GM23338 (cell line): ENCODE results near the gene SLC15A4. TPM values are rescaled to one million over a fixed set of nuclear protein-coding genes. Genes with fewer than 3 reads are reported as not detected.

ENCODE experiments used
- ATAC-seq: fragments of 200-7000 bp; cut with Tn5 transposase; 3 replicates; pipeline ENCODE4 v1.9.1; 2020
- DNase-seq: peaks from one replicate; pipeline ENCODE4 v3.0.0-alpha.2; 2015; ENCODE audit warnings: low spot score
- H2AFZ ChIP-seq: fragments of 200-600 bp; sonication (generic); 2 replicates; pipeline ENCODE4 v1.8.0; 2016; ENCODE audit warnings: antibody characterized with exemption, mild to moderate bottlenecking, moderate library complexity
- H3F3A ChIP-seq: fragments of 200-600 bp; sonication (generic); replicated peaks from 2 replicates; pipeline ENCODE4 v1.8.0; 2017; ENCODE audit warnings: antibody characterized with exemption, mixed run types, low read depth
- H3K27ac ChIP-seq: fragments of 200-600 bp; sonication (generic); 2 replicates; pipeline ENCODE4 v1.6.1; 2016; ENCODE audit warnings: low read depth
- H3K27me3 ChIP-seq: fragments of 200-600 bp; sonication (generic); 2 replicates; pipeline ENCODE4 v1.8.0; 2016; ENCODE audit warnings: mild to moderate bottlenecking, mixed run types, moderate library complexity; ENCODE audit not compliant: insufficient read depth
- H3K36me3 ChIP-seq: fragments of 200-600 bp; sonication (generic); 2 replicates; pipeline ENCODE4 v1.8.0; 2016; ENCODE audit warnings: mild to moderate bottlenecking; ENCODE audit not compliant: insufficient read depth
- H3K4me1 ChIP-seq: fragments of 200-600 bp; sonication (generic); 2 replicates; pipeline ENCODE4 v1.8.0; 2016; ENCODE audit warnings: mild to moderate bottlenecking, moderate library complexity; ENCODE audit not compliant: insufficient read depth
- H3K4me2 ChIP-seq: fragments of 200-600 bp; sonication (generic); 2 replicates; pipeline ENCODE4 v1.7.1; 2017; ENCODE audit warnings: mixed run types
- H3K4me3 ChIP-seq: fragments of 200-600 bp; sonication (generic); 2 replicates; pipeline ENCODE4 v1.6.1; 2016; ENCODE audit warnings: mixed run types
- H3K79me2 ChIP-seq: fragments of 200-600 bp; sonication (generic); replicated peaks from 2 replicates; pipeline ENCODE4 v1.8.0; 2017; ENCODE audit warnings: mild to moderate bottlenecking; ENCODE audit not compliant: insufficient read depth
- H3K9me2 ChIP-seq: fragments of 200-600 bp; sonication (generic); 2 replicates; pipeline ENCODE4 v1.8.0; 2017; ENCODE audit not compliant: insufficient read depth
- H4K20me1 ChIP-seq: fragments of 200-600 bp; sonication (generic); replicated peaks from 2 replicates; pipeline ENCODE4 v1.8.0; 2017; ENCODE audit warnings: mild to moderate bottlenecking; ENCODE audit not compliant: insufficient read depth
- H3K27ac Mint-ChIP-seq: 2 replicates; pipeline ENCODE4 v1.8.0; 2020; ENCODE audit warnings: inconsistent platforms, mild to moderate bottlenecking, moderate library complexity, mixed read lengths
- H3K27me3 Mint-ChIP-seq: 3 replicates; pipeline ENCODE4 v1.8.0; 2022; ENCODE audit warnings: low read depth, mild to moderate bottlenecking, moderate library complexity, mixed read lengths, inconsistent platforms; ENCODE audit not compliant: insufficient read depth, poor library complexity
- H3K36me3 Mint-ChIP-seq: 3 replicates; pipeline ENCODE4 v1.8.0; 2021; ENCODE audit warnings: low read depth, mild to moderate bottlenecking, inconsistent platforms, moderate library complexity, mixed read lengths
- H3K4me1 Mint-ChIP-seq: 3 replicates; pipeline ENCODE4 v1.8.0; 2020; ENCODE audit warnings: mild to moderate bottlenecking, inconsistent platforms, mixed read lengths
- H3K4me3 Mint-ChIP-seq: 3 replicates; pipeline ENCODE4 v1.8.0; 2021; ENCODE audit warnings: moderate library complexity, mild to moderate bottlenecking, inconsistent platforms, mixed read lengths
- H3K9me3 Mint-ChIP-seq: 3 replicates; pipeline ENCODE4 v1.8.0; 2020; ENCODE audit warnings: moderate library complexity, mild to moderate bottlenecking, inconsistent platforms, mixed read lengths
- CREB1 ChIP-seq: fragments of 250-450 bp; sonication (Bioruptor Pico); IDR thresholded peaks from 2 replicates; pipeline ENCODE4 v1.5.0; 2020; ENCODE audit warnings: low read depth, mild to moderate bottlenecking, moderate library complexity
- CTCF ChIP-seq, 2 experiments: fragments of 200-600 bp in 1 of 2; sonication (generic) in 1 of 2; conservative IDR thresholded peaks; 2 replicates each; pipeline versions ENCODE4 v1.5.1 to v1.6.1; 2016 to 2017; ENCODE audit warnings: antibody characterized with exemption in 2 of 2, low read depth in 2 of 2, mild to moderate bottlenecking in 2 of 2, moderate library complexity in 1 of 2
- ETS1 ChIP-seq: IDR thresholded peaks from 2 replicates; pipeline ENCODE4 v1.6.1; 2016; ENCODE audit warnings: antibody characterized with exemption
- EZH2 ChIP-seq: fragments of 200-600 bp; sonication (generic); IDR thresholded peaks from one replicate; pipeline ENCODE4 v1.8.0; 2017; ENCODE audit warnings: antibody characterized with exemption, mild to moderate bottlenecking, low read depth; ENCODE audit not compliant: unreplicated experiment
- EZH2phosphoT487 ChIP-seq: fragments of 200-600 bp; sonication (generic); IDR thresholded peaks from one replicate; pipeline ENCODE4 v1.8.1; 2018; ENCODE audit warnings: antibody characterized with exemption; ENCODE audit not compliant: unreplicated experiment
- JUNB ChIP-seq: IDR thresholded peaks from one replicate; pipeline ENCODE4 v1.6.1; 2016; ENCODE audit warnings: antibody characterized with exemption; ENCODE audit not compliant: unreplicated experiment
- NANOG ChIP-seq: IDR thresholded peaks from 2 replicates; pipeline ENCODE4 v1.6.1; 2016; ENCODE audit warnings: antibody characterized with exemption, borderline replicate concordance
- POLR2AphosphoS5 ChIP-seq: IDR thresholded peaks from 2 replicates; pipeline ENCODE4 v1.6.1; 2016; ENCODE audit warnings: antibody characterized with exemption, low read depth
- STAT1 ChIP-seq: IDR thresholded peaks from one replicate; pipeline ENCODE4 v1.6.1; 2016; ENCODE audit warnings: antibody characterized with exemption; ENCODE audit not compliant: unreplicated experiment
- ZNF114 ChIP-seq: fragments of 250-450 bp; sonication (Bioruptor Pico); IDR thresholded peaks from 2 replicates; pipeline ENCODE4 v1.5.0; 2020; ENCODE audit warnings: mild to moderate bottlenecking, moderate library complexity
- ZNF331 ChIP-seq: fragments of 250-450 bp; sonication (Bioruptor Pico); IDR thresholded peaks from 2 replicates; pipeline ENCODE4 v1.5.0; 2020; ENCODE audit warnings: low read depth, mild to moderate bottlenecking, moderate library complexity
- polyA plus RNA-seq: library from polyadenylated mRNA; unstranded; fragments of >200 nt; fragmentation: Nextera tagmentation; extraction: Ambion mirVana; gene quantifications from 2 replicates; pipeline ENCODE4 v1.2.1, GENCODE V29; 2016
- total RNA-seq: library from RNA; depleted of rRNA; stranded (reverse); fragments of >200 nt; shearing (Covaris generic); gene quantifications from 2 replicates; pipeline ENCODE4 v1.2.3, GENCODE V29; 2014
- TF ChIP-seq, protein P1 (sequence below): IDR thresholded peaks from one replicate; pipeline ENCODE4 v1.6.1; 2018; ENCODE audit warnings: antibody characterized with exemption; ENCODE audit not compliant: unreplicated experiment
- TF ChIP-seq, protein P2 (sequence below): fragments of 250-450 bp; sonication (Bioruptor Pico); IDR thresholded peaks from 2 replicates; pipeline ENCODE4 v1.5.0; 2020; ENCODE audit warnings: mild to moderate bottlenecking, moderate library complexity

Gene SLC15A4
- total and polyA plus RNA-seq, 2 experiments from 2014 or later = 7.7 to 30.3 TPM

- TF ChIP-seq EZH2phosphoT487 (no peak), NANOG (no peak)
Observed at GRCh38 chr12:128867466-128867865, 43.7 kb upstream of the SLC15A4 start (continued).

GRCh38 chr12:128864516-128865186, 40.9 kb upstream of the SLC15A4 start:
- Mint-ChIP-seq H3K27me3 (peaks cover 15% of the 10 kb centered on the region), H3K4me1 (peaks cover 6% of the 10 kb centered on the region), H3K4me3 (no peak overlapping the region), H3K36me3 (peaks cover 33% of the 10 kb centered on the region), H3K9me3 (peaks cover 92% of the 10 kb centered on the region), H3K27ac (no peak overlapping the region)
- DNase-seq = no peak
- TF ChIP-seq ETS1 (no peak), ZNF331 (no peak), CREB1 (CRISPR knock-in tag) (no peak), EZH2phosphoT487 (no peak), POLR2AphosphoS5 (no peak), CTCF (conservative IDR thresholded peaks at IDR 0.05; ENCODE audit: low read depth in 2 of 2) (no peak), ZNF114 (CRISPR knock-in tag) (no peak), EZH2 (no peak), JUNB (no peak), NANOG (no peak), STAT1 (no peak)
- TF ChIP-seq, protein P1, sequence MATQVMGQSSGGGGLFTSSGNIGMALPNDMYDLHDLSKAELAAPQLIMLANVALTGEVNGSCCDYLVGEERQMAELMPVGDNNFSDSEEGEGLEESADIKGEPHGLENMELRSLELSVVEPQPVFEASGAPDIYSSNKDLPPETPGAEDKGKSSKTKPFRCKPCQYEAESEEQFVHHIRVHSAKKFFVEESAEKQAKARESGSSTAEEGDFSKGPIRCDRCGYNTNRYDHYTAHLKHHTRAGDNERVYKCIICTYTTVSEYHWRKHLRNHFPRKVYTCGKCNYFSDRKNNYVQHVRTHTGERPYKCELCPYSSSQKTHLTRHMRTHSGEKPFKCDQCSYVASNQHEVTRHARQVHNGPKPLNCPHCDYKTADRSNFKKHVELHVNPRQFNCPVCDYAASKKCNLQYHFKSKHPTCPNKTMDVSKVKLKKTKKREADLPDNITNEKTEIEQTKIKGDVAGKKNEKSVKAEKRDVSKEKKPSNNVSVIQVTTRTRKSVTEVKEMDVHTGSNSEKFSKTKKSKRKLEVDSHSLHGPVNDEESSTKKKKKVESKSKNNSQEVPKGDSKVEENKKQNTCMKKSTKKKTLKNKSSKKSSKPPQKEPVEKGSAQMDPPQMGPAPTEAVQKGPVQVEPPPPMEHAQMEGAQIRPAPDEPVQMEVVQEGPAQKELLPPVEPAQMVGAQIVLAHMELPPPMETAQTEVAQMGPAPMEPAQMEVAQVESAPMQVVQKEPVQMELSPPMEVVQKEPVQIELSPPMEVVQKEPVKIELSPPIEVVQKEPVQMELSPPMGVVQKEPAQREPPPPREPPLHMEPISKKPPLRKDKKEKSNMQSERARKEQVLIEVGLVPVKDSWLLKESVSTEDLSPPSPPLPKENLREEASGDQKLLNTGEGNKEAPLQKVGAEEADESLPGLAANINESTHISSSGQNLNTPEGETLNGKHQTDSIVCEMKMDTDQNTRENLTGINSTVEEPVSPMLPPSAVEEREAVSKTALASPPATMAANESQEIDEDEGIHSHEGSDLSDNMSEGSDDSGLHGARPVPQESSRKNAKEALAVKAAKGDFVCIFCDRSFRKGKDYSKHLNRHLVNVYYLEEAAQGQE = no peak
- TF ChIP-seq, protein P2, sequence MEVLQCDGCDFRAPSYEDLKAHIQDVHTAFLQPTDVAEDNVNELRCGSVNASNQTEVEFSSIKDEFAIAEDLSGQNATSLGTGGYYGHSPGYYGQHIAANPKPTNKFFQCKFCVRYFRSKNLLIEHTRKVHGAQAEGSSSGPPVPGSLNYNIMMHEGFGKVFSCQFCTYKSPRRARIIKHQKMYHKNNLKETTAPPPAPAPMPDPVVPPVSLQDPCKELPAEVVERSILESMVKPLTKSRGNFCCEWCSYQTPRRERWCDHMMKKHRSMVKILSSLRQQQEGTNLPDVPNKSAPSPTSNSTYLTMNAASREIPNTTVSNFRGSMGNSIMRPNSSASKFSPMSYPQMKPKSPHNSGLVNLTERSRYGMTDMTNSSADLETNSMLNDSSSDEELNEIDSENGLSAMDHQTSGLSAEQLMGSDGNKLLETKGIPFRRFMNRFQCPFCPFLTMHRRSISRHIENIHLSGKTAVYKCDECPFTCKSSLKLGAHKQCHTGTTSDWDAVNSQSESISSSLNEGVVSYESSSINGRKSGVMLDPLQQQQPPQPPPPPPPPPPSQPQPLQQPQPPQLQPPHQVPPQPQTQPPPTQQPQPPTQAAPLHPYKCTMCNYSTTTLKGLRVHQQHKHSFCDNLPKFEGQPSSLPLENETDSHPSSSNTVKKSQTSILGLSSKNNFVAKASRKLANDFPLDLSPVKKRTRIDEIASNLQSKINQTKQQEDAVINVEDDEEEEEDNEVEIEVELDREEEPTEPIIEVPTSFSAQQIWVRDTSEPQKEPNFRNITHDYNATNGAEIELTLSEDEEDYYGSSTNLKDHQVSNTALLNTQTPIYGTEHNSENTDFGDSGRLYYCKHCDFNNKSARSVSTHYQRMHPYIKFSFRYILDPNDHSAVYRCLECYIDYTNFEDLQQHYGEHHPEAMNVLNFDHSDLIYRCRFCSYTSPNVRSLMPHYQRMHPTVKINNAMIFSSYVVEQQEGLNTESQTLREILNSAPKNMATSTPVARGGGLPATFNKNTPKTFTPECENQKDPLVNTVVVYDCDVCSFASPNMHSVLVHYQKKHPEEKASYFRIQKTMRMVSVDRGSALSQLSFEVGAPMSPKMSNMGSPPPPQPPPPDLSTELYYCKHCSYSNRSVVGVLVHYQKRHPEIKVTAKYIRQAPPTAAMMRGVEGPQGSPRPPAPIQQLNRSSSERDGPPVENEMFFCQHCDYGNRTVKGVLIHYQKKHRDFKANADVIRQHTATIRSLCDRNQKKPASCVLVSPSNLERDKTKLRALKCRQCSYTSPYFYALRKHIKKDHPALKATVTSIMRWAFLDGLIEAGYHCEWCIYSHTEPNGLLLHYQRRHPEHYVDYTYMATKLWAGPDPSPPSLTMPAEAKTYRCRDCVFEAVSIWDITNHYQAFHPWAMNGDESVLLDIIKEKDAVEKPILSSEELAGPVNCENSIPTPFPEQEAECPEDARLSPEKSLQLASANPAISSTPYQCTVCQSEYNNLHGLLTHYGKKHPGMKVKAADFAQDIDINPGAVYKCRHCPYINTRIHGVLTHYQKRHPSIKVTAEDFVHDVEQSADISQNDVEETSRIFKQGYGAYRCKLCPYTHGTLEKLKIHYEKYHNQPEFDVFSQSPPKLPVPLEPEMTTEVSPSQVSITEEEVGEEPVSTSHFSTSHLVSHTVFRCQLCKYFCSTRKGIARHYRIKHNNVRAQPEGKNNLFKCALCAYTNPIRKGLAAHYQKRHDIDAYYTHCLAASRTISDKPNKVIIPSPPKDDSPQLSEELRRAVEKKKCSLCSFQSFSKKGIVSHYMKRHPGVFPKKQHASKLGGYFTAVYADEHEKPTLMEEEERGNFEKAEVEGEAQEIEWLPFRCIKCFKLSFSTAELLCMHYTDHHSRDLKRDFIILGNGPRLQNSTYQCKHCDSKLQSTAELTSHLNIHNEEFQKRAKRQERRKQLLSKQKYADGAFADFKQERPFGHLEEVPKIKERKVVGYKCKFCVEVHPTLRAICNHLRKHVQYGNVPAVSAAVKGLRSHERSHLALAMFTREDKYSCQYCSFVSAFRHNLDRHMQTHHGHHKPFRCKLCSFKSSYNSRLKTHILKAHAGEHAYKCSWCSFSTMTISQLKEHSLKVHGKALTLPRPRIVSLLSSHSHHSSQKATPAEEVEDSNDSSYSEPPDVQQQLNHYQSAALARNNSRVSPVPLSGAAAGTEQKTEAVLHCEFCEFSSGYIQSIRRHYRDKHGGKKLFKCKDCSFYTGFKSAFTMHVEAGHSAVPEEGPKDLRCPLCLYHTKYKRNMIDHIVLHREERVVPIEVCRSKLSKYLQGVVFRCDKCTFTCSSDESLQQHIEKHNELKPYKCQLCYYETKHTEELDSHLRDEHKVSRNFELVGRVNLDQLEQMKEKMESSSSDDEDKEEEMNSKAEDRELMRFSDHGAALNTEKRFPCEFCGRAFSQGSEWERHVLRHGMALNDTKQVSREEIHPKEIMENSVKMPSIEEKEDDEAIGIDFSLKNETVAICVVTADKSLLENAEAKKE (CRISPR knock-in tag) = no peak
- H3K27me3 ChIP-seq = no peaks in the 10 kb centered on the region
- no peaks in the 10 kb centered on the region for H3K4me1 ChIP-seq
- no peaks in the 10 kb centered on the region for H3K36me3 ChIP-seq
- H3K4me2 ChIP-seq = no peak overlapping the region
- ATAC-seq = no peak
- H2AFZ ChIP-seq = no peak overlapping the region
- H3K79me2 ChIP-seq = no peaks in the 10 kb centered on the region
- H4K20me1 ChIP-seq = no peaks in the 10 kb centered on the region
- H3K4me3 ChIP-seq = no peak overlapping the region
- no peaks in the 10 kb centered on the region for H3K9me2 ChIP-seq
- no peak overlapping the region for H3K27ac ChIP-seq
- no peaks in the 10 kb centered on the region for H3F3A ChIP-seq
